ENCODE data around the gene LMF1.
A peak's percentile ranks its signal among the peaks of the same experiment; 100 is the strongest.
"Not testable (repeated sequence)": the region's sequence is repeated elsewhere in the genome, so short reads cannot be mapped to it uniquely, and the experiment has no call there.

The LMF1 gene

DNA sequence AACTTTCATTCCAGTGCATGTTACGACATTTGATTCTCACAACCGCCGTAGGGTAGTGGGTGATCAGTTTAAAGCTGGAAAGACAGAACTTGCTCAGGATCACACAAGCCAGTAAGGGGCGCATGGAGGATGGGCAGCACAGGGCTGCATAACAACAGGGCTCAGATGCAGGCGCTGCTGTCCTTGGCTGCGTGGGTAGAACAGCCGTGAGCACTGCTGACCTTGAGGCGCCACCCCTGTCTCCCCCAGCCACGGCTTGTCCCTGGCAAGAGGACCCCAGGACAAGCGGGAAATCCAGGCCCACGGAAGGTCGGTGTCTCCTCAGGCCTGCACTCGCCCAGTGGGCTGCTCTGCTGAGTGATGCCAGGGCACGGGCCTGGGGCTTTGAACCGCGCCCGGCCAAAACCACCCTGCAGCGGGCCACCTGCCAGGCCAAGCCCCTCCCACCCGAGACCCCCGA, 84.7 kb downstream of the LMF1 start:
- H3K4me1 Mint-ChIP-seq = peaks cover 11% of the 10 kb centered on the region
- peaks cover 3% of the 10 kb centered on the region for H3K9me3 Mint-ChIP-seq
- peaks cover 17% of the 10 kb centered on the region for H3K36me3 Mint-ChIP-seq (ENCODE audit: low read depth)
- TF ChIP-seq, protein P1, sequence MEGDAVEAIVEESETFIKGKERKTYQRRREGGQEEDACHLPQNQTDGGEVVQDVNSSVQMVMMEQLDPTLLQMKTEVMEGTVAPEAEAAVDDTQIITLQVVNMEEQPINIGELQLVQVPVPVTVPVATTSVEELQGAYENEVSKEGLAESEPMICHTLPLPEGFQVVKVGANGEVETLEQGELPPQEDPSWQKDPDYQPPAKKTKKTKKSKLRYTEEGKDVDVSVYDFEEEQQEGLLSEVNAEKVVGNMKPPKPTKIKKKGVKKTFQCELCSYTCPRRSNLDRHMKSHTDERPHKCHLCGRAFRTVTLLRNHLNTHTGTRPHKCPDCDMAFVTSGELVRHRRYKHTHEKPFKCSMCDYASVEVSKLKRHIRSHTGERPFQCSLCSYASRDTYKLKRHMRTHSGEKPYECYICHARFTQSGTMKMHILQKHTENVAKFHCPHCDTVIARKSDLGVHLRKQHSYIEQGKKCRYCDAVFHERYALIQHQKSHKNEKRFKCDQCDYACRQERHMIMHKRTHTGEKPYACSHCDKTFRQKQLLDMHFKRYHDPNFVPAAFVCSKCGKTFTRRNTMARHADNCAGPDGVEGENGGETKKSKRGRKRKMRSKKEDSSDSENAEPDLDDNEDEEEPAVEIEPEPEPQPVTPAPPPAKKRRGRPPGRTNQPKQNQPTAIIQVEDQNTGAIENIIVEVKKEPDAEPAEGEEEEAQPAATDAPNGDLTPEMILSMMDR (IDR thresholded peaks at IDR 0.05; ENCODE audit: unreplicated experiment in 3 of 3) = no peak
- H3K27me3 Mint-ChIP-seq (ENCODE audit: low read depth) = no peaks in the 10 kb centered on the region
- peak overlapping the region in 2 of 3 experiments; percentile 46 for H3K4me3 Mint-ChIP-seq
- H3K27ac Mint-ChIP-seq = no peak overlapping the region

DNA sequence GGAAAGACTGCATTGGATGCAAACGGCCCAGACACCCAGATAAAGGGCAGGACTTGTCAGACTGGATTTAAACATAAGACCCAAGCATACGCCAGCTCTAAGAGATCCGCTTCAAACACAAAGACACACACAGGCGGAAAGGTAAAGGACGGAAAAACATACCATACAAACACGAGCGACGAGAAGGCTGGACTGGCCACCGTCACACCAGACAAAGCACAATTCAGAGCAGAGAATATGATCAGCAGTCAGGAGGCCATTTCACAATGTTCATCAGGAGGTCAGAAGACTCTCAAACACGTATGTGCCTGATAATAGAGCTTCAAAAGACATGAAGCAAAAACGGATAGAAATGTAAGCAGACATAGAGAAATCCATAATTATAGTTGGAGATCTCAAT, 85.4 kb downstream of the LMF1 start:
- no peak overlapping the region for H3K4me3 Mint-ChIP-seq
- TF ChIP-seq, protein P1 (IDR thresholded peaks at IDR 0.05; ENCODE audit: unreplicated experiment in 3 of 3) = no peak

DNA sequence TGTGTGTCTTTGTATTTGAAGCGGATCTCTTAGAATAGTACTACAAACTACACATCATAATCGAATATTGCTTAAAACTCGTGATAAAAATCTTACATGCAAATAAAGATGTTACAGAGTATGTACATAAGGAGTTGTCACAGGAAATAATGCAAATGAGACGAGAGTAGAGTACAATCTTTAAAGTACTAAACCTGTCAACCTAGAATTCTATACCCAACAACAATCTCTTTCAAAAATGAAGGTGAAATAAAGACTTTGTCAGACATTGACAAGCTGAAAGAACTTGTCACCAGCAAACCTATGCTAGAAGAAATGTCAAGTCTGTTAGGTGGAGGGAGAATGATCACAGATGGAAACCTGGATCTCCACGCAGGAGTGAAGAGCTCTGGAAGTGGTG, 86.6 kb downstream of the LMF1 start:
- TF ChIP-seq, protein P1 (IDR thresholded peaks at IDR 0.05; ENCODE audit: unreplicated experiment in 3 of 3) = no peak
- Mint-ChIP-seq H3K4me1 (peaks cover 8% of the 10 kb centered on the region), H3K27ac (no peak overlapping the region), H3K4me3 (no peak overlapping the region), H3K36me3 (ENCODE audit: low read depth) (peaks cover 17% of the 10 kb centered on the region), H3K9me3 (peaks cover 3% of the 10 kb centered on the region), H3K27me3 (ENCODE audit: low read depth) (no peaks in the 10 kb centered on the region)

More for the DNA sequence above, 85.4 kb downstream of the LMF1 start:
- Mint-ChIP-seq H3K9me3 (peaks cover 3% of the 10 kb centered on the region), H3K36me3 (ENCODE audit: low read depth) (peaks cover 17% of the 10 kb centered on the region), H3K27me3 (ENCODE audit: low read depth) (no peaks in the 10 kb centered on the region), H3K4me1 (peaks cover 11% of the 10 kb centered on the region), H3K27ac (no peak overlapping the region)

DNA sequence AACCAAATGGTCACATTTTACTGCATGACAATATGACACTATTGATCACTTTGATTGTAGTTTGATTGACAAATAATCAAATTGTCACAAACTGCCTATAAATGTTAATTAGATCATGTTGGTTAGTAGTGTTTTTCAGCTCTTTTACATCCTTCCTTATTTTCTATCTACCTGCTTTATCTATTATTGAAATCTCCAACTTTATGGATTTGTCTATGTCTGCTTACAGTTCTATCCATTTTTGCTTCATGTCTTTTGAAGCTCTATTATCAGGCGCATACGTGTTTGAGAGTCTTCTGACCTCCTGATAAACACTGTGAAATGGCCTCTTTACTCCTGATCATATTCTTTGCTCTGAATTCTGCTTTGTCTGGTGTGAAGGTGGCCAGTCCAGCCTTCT, 87.0 kb downstream of the LMF1 start:
- Mint-ChIP-seq H3K27me3 (ENCODE audit: low read depth) (no peaks in the 10 kb centered on the region), H3K4me1 (peaks cover 6% of the 10 kb centered on the region), H3K36me3 (ENCODE audit: low read depth) (peaks cover 17% of the 10 kb centered on the region), H3K27ac (no peak overlapping the region), H3K4me3 (no peak overlapping the region), H3K9me3 (peaks cover 3% of the 10 kb centered on the region)
- TF ChIP-seq, protein P1 (IDR thresholded peaks at IDR 0.05; ENCODE audit: unreplicated experiment in 3 of 3) = no peak

DNA sequence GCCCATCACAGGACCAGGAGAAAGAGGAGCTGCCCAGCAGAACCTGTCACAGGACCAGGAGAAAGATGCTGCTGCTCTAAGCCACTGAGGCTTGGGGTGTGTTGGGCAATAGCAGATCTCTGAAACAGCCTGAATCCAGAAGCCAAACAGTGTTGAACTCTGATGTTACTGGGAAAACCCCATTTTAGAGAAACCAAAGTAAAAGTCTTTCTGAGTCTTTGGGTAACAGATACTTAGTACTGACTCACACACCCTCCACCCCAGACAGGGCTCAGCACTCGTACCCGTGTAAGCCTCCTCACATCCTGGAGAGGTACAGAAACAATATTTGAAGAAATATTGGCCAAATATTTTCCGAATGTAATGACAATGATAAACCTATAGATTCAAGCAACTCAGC, 87.4 kb downstream of the LMF1 start:
- Mint-ChIP-seq H3K36me3 (ENCODE audit: low read depth) (peaks cover 17% of the 10 kb centered on the region), H3K27ac (no peak overlapping the region), H3K4me1 (peaks cover 6% of the 10 kb centered on the region), H3K4me3 (no peak overlapping the region), H3K27me3 (ENCODE audit: low read depth) (no peaks in the 10 kb centered on the region), H3K9me3 (peaks cover 3% of the 10 kb centered on the region)
- TF ChIP-seq, protein P1 (IDR thresholded peaks at IDR 0.05; ENCODE audit: unreplicated experiment in 3 of 3) = no peak

DNA sequence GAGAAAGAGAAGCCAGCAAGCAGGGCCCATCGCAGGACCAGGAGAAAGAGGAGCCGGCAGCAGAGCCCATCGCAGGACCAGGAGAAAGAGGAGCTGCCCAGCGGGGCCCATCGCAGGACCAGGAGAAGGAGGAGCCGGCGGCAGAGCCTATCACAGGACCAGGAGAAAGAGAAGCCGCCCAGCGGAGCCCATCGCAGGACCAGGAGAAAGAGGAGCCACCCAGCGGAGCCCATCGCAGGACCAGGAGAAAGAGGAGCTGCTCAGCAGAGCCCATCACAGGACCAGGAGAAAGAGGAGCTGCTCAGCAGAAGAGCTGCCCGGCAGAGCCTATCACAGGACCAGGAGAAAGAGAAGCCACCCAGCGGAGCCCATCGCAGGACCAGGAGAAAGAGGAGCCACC, 88.1 kb downstream of the LMF1 start:
- peaks cover 17% of the 10 kb centered on the region for H3K36me3 Mint-ChIP-seq (ENCODE audit: low read depth)
- H3K4me3 Mint-ChIP-seq; H3K4me1 Mint-ChIP-seq; H3K27ac Mint-ChIP-seq; H3K9me3 Mint-ChIP-seq; H3K27me3 Mint-ChIP-seq (ENCODE audit: low read depth): not testable (repeated sequence)
